ENCODE results near the gene PLA2G7. TPM values are rescaled to one million over a fixed set of nuclear protein-coding genes. Genes with fewer than 3 reads are reported as not detected.

The PLA2G7 gene
- total RNA-seq, 4 donors from 2014 or later, result 2.8 to 7.6 (median 4.5) TPM

- WGBS, result 30% methylated on average over 1 of the region's 1 CpG
These were observed 16.1 kb downstream of the PLA2G7 start for GRCh38 chr6:46719099-46719498.

GRCh38 chr6:46715141-46715540 lies 20.0 kb downstream of the PLA2G7 start:
- TF ChIP-seq EP300 (IDR thresholded peaks at IDR 0.05), result no peak
- H3K36me3 ChIP-seq, result no peaks in the 10 kb centered on the region
- DNase-seq (ENCODE audit: low spot score in 2 of 2), result no peak

More at GRCh38 chr6:46719099-46719498, 16.1 kb downstream of the PLA2G7 start:
- Histone ChIP-seq H3K27me3 (peaks cover 4% of the 10 kb centered on the region), H3K4me1 (no peaks in the 10 kb centered on the region), H3K9me3 (no peaks in the 10 kb centered on the region), H3K4me3 (no peak overlapping the region), H3K36me3 (no peaks in the 10 kb centered on the region), H3K27ac (no peak overlapping the region)
- DNase-seq (ENCODE audit: low spot score in 2 of 2), result no peak
- TF ChIP-seq POLR2AphosphoS5 (IDR thresholded peaks at IDR 0.05) (no peak), CTCF (IDR thresholded peaks at IDR 0.05) (no peak), POLR2A (IDR thresholded peaks at IDR 0.05) (no peak), EP300 (IDR thresholded peaks at IDR 0.05) (no peak)

GRCh38 chr6:46711491-46711890 lies 23.7 kb downstream of the PLA2G7 start:
- Histone ChIP-seq H3K36me3 (no peaks in the 10 kb centered on the region), H3K27ac (no peak overlapping the region), H3K27me3 (no peaks in the 10 kb centered on the region), H3K4me1 (no peaks in the 10 kb centered on the region), H3K9me3 (no peaks in the 10 kb centered on the region), H3K4me3 (no peak overlapping the region)
- 89% methylated on average over 1 of the region's 1 CpG for WGBS
- TF ChIP-seq CTCF (IDR thresholded peaks at IDR 0.05), result no peak
- no peak for TF ChIP-seq POLR2A (IDR thresholded peaks at IDR 0.05)
- TF ChIP-seq EP300 (IDR thresholded peaks at IDR 0.05), result no peak
- no peak for DNase-seq (ENCODE audit: low spot score in 2 of 2)

More at GRCh38 chr6:46715141-46715540, 20.0 kb downstream of the PLA2G7 start:
- H3K4me1 ChIP-seq, result no peaks in the 10 kb centered on the region
- H3K27ac ChIP-seq, result no peak overlapping the region
- H3K4me3 ChIP-seq, result no peak overlapping the region
- H3K27me3 ChIP-seq, result no peaks in the 10 kb centered on the region
- H3K9me3 ChIP-seq, result no peaks in the 10 kb centered on the region

- 76% methylated on average over 2 of the region's 2 CpGs for WGBS
- no peak overlapping the region for H3K27ac ChIP-seq
- TF ChIP-seq POLR2AphosphoS5 (IDR thresholded peaks at IDR 0.05), result no peak
- H3K36me3 ChIP-seq, result no peaks in the 10 kb centered on the region
- H3K9me3 ChIP-seq, result no peaks in the 10 kb centered on the region
- H3K27me3 ChIP-seq, result no peaks in the 10 kb centered on the region
- H3K4me3 ChIP-seq, result no peak overlapping the region
- no peaks in the 10 kb centered on the region for H3K4me1 ChIP-seq
- DNase-seq (ENCODE audit: low spot score in 2 of 2), result no peak
These were observed 28.7 kb downstream of the PLA2G7 start for GRCh38 chr6:46706464-46706863.

GRCh38 chr6:46704562-46704961 lies 30.6 kb downstream of the PLA2G7 start:
- DNase-seq (ENCODE audit: low spot score in 2 of 2), result no peak
- WGBS, result 2% methylated on average over 3 of the region's 3 CpGs

GRCh38 chr6:46699970-46700369 lies 35.2 kb downstream of the PLA2G7 start:
- no peak for DNase-seq (ENCODE audit: low spot score in 2 of 2)
- Histone ChIP-seq H3K4me3 (no peak overlapping the region), H3K36me3 (no peaks in the 10 kb centered on the region), H3K9me3 (no peaks in the 10 kb centered on the region), H3K27me3 (no peaks in the 10 kb centered on the region), H3K27ac (no peak overlapping the region), H3K4me1 (no peaks in the 10 kb centered on the region)
- TF ChIP-seq POLR2A (IDR thresholded peaks at IDR 0.05) (no peak), POLR2AphosphoS5 (IDR thresholded peaks at IDR 0.05) (no peak), CTCF (IDR thresholded peaks at IDR 0.05) (no peak), EP300 (IDR thresholded peaks at IDR 0.05) (no peak)
- 49% methylated on average over 1 of the region's 1 CpG for WGBS

More at GRCh38 chr6:46704562-46704961, 30.6 kb downstream of the PLA2G7 start:
- no peaks in the 10 kb centered on the region for H3K4me1 ChIP-seq
- H3K27ac ChIP-seq, result no peak overlapping the region
- no peaks in the 10 kb centered on the region for H3K36me3 ChIP-seq
- no peaks in the 10 kb centered on the region for H3K9me3 ChIP-seq
- no peaks in the 10 kb centered on the region for H3K27me3 ChIP-seq
- no peak for TF ChIP-seq CTCF (IDR thresholded peaks at IDR 0.05)
- no peak for TF ChIP-seq POLR2AphosphoS5 (IDR thresholded peaks at IDR 0.05)
- no peak for TF ChIP-seq EP300 (IDR thresholded peaks at IDR 0.05)
- no peak for TF ChIP-seq POLR2A (IDR thresholded peaks at IDR 0.05)
- H3K4me3 ChIP-seq, result no peak overlapping the region
